GM10248 (cell line): ENCODE measurements around the gene SRRM5.

Experiments used
- CTCF ChIA-PET: fragments of 300-600 bp; sonication (Branson Sonifier 250); formaldehyde crosslinking; extraction: SDS; loops from one replicate; lab custom pipeline; 2021; ENCODE audit warnings: antibody characterized with exemption; lab: Yijun Ruan, JAX
- POLR2A ChIA-PET: fragments of 350-650 bp; sonication (Branson Sonifier 250); formaldehyde crosslinking; extraction: SDS; loops from one replicate; lab custom pipeline; 2020; ENCODE audit warnings: antibody characterized with exemption; lab: Yijun Ruan, JAX
- DNase-seq: peaks from one replicate; pipeline ENCODE4 v3.0.0; 2012; ENCODE audit errors: extremely low spot score
- TF ChIP-seq, protein P1 (sequence below): IDR thresholded peaks from 2 replicates; pipeline ENCODE4 v1.5.1; 2012; ENCODE audit warnings: mild to moderate bottlenecking, low read depth; ENCODE audit errors: extremely low read depth, missing control alignments, control extremely low read depth

SRRM5 gene

DNA sequence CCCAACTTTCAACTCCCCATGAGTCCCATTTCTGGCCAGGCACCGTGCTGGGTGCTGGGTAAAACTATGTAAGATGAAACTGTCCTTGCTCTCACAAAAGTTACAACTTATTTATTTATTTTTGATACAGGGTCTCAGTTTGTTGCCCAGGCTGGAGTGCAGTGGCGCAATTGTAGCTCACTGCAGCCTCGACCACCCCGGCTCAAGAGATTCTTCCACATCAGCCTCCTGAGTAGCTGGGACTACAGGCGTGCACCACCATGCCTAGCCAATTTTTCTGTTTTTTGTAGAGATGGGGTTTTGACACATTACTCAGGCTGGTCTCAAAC is 40.6 kb downstream of the SRRM5 start:
- DNase-seq: no peak
- ChIA-PET CTCF (interaction anchor here (1.0 to 3.2 kb wide), 6 partner anchors 9 to 133 kb away, joined by 3 to 10 read pairs (median 4); no protein-coding TSS in a partner anchor), POLR2A (no interaction called here)
- TF ChIP-seq, protein P1, sequence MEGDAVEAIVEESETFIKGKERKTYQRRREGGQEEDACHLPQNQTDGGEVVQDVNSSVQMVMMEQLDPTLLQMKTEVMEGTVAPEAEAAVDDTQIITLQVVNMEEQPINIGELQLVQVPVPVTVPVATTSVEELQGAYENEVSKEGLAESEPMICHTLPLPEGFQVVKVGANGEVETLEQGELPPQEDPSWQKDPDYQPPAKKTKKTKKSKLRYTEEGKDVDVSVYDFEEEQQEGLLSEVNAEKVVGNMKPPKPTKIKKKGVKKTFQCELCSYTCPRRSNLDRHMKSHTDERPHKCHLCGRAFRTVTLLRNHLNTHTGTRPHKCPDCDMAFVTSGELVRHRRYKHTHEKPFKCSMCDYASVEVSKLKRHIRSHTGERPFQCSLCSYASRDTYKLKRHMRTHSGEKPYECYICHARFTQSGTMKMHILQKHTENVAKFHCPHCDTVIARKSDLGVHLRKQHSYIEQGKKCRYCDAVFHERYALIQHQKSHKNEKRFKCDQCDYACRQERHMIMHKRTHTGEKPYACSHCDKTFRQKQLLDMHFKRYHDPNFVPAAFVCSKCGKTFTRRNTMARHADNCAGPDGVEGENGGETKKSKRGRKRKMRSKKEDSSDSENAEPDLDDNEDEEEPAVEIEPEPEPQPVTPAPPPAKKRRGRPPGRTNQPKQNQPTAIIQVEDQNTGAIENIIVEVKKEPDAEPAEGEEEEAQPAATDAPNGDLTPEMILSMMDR: no peak

DNA sequence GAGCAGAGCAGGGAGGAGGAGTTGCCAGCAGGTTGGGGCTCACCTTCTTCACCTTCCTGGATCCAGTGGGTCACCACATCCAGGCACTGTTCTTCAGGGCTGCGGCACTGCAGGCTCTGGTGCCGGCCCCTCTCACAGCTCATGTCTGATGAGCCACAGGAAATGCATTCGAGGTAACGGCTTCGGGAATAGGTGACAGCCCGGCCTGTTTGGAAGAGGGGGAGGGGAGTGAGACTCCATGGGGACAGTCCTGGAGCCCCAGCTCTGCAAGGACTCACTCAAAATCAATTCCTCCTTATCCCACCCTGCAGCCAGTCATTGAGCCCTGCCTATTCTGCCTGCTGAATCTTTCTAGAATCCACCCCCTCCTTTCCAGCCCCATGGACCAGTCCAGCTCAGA is 44.5 kb downstream of the SRRM5 start:
- CTCF ChIA-PET: interaction anchor here (1.1 kb wide), 1 partner anchor 15 kb away, joined by 3 read pairs; no protein-coding TSS in a partner anchor
- DNase-seq: no peak
- TF ChIP-seq, protein P1: no peak
- POLR2A ChIA-PET: no interaction called here

DNA sequence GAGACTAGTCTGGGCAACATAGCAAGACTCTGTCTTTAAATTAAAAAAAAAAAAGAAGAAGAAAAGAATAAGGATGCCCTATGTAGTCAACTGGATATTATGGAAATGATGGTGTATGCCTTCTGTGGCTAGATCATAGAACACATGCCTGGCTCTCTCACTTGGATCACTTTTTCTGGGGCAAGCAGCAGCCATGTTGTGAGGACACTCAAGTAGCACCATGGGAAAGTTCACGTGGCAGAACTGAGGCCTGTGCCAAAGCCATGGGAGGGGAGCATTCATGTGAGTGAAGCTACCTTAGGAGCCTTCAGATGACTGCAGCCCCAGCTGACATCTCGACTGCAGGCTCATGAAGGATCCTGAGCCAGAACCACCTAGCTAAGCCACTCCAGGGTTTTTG is 46.1 kb downstream of the SRRM5 start:
- ChIA-PET POLR2A (no interaction called here), CTCF (interaction anchor here (1.2 to 3.2 kb wide), 2 partner anchors 10 to 152 kb away, joined by 3 to 10 read pairs; no protein-coding TSS in a partner anchor)
- TF ChIP-seq, protein P1: no peak
- no peak for DNase-seq

DNA sequence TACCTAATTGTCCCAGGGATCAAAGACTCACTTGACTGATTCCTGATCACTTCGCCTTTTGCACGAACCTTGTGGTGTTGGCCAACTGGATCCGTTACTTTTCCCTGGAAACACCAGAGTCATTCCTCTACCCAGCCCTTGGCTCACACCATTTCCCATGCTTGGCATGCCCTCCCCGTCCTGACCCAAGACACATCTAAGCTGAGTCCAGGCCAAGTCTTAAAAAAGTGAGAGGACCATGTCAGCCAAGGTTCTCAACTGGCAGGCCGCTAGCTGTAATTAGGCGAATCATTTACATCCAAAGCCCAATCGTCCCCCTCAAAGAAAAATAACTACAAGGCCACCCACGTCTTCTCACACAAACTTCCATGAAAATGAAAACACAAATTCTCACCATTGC is 46.6 kb downstream of the SRRM5 start:
- CTCF ChIA-PET: interaction anchor here (1.2 to 3.2 kb wide), 2 partner anchors 10 to 151 kb away, joined by 3 to 10 read pairs; no protein-coding TSS in a partner anchor
- POLR2A ChIA-PET: interaction anchor here (0.5 to 0.6 kb wide), 2 partner anchors 10 to 35 kb away, joined by 3 read pairs; no protein-coding TSS in a partner anchor
- no peak for DNase-seq
- TF ChIP-seq, protein P1: no peak

DNA sequence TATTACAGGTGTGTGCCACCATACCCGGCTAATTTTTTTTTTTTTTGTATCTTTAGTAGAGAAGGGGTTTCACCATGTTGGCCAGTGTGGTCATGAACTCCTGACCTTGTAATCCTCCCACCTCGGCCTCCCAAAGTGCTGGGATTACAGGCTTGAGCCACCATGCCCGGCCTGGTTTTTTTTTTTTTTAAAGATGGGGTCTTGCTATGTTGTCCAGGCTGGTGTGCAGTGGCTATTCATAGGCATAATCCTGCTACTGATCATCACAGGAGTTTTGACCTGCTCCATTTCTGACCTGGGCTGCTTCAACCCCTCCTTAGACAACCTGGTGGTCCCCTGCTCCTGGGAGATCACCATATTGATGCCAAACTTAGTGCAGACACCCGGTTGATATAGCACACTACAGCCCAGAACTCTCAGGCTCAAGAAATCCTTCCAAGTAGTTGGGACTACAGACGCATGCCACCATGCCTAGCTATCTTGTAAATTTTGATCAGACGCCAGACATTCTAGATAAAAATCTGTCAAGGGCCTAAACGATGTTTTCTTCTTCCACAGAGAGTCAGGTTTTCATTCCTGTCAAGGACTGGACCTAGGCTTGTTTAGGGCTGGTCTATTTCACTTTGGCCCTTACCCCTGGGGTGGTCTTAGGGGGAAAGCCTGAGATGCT is 48.5 kb downstream of the SRRM5 start:
- TF ChIP-seq, protein P1: no peak
- DNase-seq: no peak
- ChIA-PET POLR2A (no interaction called here), CTCF (interaction anchor here (1.5 to 3.2 kb wide), 4 partner anchors 8 to 105 kb away, joined by 5 to 11 read pairs (median 8); no protein-coding TSS in a partner anchor)

DNA sequence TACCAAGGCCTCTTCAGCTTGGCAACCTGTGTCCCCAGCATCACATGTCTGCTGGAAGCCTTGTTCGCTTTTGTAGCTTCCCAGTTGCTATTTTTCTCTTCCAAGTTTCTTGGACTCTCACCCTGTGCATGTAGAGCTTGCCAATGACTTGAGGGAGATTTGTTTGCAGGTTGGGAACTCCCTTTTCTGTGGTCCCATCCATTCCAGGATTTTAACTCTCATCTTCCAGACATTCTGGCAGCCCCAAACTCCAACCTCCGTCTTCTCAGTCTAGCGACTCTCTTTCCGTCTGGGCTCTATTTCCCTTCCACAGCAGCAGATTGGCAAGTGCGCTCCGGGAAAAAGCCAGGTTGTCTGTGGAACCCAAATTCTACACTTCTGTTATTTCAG is 49.1 kb downstream of the SRRM5 start:
- no peak for DNase-seq
- TF ChIP-seq, protein P1: no peak
- ChIA-PET CTCF (interaction anchor here (1.5 to 3.2 kb wide), 4 partner anchors 7 to 105 kb away, joined by 5 to 11 read pairs (median 8); no protein-coding TSS in a partner anchor), POLR2A (no interaction called here)
